GM12873 (cell line): ENCODE data around the gene TAF1D.

Experiments
- CTCF ChIP-seq: IDR thresholded peaks from 2 replicates; pipeline ENCODE4 v1.5.1; 2012; ENCODE audit warnings: low read depth, mild to moderate bottlenecking, moderate library complexity, low read length, control low read depth; ENCODE audit not compliant: insufficient read depth; ENCODE audit errors: missing control alignments

Gene TAF1D

DNA sequence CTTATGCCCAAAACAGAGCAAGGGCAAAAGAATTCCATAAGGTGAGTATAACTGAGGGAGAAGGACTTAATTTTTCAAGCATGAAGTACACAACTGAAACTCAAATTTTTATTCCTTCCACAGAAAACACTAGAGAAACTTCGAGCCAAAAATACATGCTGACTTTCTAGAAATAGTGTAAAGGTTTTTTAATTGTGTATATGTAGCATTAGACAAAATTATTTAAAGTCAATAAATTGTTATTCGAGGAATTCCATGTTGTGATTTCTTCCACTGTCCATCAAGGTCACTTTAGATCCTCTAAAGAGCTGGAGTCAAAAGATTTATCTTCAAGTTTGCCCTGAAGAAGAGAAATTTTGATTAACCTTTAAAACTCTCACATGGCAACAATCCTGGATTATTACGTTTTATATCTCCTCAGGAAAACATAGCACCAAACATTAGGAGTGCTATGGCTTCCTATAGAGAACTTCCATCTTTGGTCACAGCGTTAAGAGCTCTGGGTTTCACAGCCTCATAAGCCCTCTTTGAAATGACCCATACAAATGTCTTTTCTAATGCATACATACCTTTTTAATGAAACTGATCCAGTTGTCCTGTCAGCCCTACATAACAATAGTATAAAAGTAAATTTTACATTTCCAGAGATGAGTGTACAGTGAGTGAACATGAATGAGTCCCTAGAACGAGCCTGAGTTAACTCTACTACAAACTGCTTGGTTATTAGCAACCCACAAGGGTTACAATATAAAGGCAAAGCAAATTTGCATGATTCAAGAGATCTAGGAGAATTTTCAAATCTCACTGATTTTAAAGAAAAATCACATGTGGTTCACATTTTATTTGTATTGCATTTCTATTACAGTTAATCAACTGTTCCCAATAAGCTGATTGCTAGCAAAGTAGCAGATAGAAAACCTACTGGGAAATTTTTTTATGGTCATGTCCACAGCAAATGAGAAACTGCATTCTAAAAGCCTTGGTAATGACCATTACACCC, 10.9 kb downstream of the TAF1D start:
- TF ChIP-seq CTCF: no peak

GRCh38 chr11:93729129-93729616, 12.1 kb downstream of the TAF1D start:
- no peak for TF ChIP-seq CTCF

DNA sequence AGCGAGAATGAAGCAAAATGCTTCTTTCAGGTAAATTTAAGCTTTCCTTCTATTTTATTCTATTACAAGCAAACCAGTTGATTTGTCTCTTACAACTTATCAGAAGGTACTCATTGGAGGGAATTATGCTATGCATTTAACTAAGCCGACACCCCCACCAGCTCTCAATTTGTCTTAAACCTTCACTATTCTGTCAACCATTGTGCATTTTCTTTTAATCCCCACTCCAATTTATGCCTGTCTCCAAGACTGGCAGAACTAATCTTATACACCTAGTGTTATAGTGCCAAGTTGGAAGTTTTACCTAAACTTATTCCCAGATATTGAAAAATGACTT, 12.5 kb downstream of the TAF1D start:
- no peak for TF ChIP-seq CTCF

GRCh38 chr11:93727985-93728791, 13.1 kb downstream of the TAF1D start:
- TF ChIP-seq CTCF: no peak

- no peak for TF ChIP-seq CTCF
Measured at GRCh38 chr11:93724089-93724488, 17.2 kb downstream of the TAF1D start.

- TF ChIP-seq CTCF: no peak
Measured at GRCh38 chr11:93720522-93720921, 20.8 kb downstream of the TAF1D start.

DNA sequence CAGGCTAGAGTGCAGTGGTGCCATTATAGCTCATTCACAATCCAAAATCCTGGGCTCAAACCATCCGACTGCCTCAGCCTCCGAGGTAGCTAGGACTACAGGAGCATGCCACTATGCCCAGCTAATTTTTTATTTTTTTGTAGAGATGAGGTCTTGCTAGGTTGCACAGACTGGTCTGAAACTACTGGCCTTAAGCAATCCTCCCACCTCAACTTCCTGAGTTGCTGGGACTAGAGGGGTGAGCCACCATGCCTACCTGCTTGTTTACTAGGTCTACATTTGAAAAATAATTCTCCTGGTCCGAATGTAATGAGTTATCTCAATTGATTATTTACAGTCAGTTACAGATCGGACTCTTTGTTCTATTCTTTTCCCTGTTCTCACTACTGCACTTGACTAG, 22.0 kb downstream of the TAF1D start:
- TF ChIP-seq CTCF: no peak
